ENCODE measurements around the gene GLT8D1.
A peak's percentile ranks its signal among the peaks of the same experiment; 100 is the strongest.

GLT8D1 gene

GRCh38 chr3:52705688-52706686, at the start of gene GLT8D1, which contains the start of gene SPCS1:
Gene GLT8D1 (minus strand): TSS chr3:52705791. CDS start chr3:52700460, 5,331 bp downstream.
Gene SPCS1 (plus strand): TSS chr3:52706106. CDS start chr3:52706247, 141 bp downstream.
- TF ChIP-seq CTCF (conservative IDR thresholded peaks at IDR 0.05; ENCODE audit: control insufficient read depth, insufficient read depth, low read depth, low read length): no peak
- DNase-seq (ENCODE audit: low read depth): peak; percentile 79
- H3K4me3 ChIP-seq (ENCODE audit: control insufficient read depth, low read depth, low read length): peak within 1 kb of the TSS; percentile 97

- no peak for TF ChIP-seq CTCF (conservative IDR thresholded peaks at IDR 0.05; ENCODE audit: control insufficient read depth, insufficient read depth, low read depth, low read length)
- DNase-seq (ENCODE audit: low read depth): no peak
- no peak overlapping the region for H3K4me3 ChIP-seq (ENCODE audit: control insufficient read depth, low read depth, low read length)
These were observed 48.8 kb upstream of the GLT8D1 start for GRCh38 chr3:52754373-52754772.

- TF ChIP-seq CTCF (conservative IDR thresholded peaks at IDR 0.05; ENCODE audit: control insufficient read depth, insufficient read depth, low read depth, low read length): no peak
- no peak for DNase-seq (ENCODE audit: low read depth)
- no peak overlapping the region for H3K4me3 ChIP-seq (ENCODE audit: control insufficient read depth, low read depth, low read length)
These were observed 46.6 kb upstream of the GLT8D1 start for GRCh38 chr3:52752045-52752660.

GRCh38 chr3:52743721-52744120, 38.1 kb upstream of the GLT8D1 start:
- no peak for TF ChIP-seq CTCF (conservative IDR thresholded peaks at IDR 0.05; ENCODE audit: control insufficient read depth, insufficient read depth, low read depth, low read length)

GRCh38 chr3:52743152-52743551, 37.6 kb upstream of the GLT8D1 start:
- TF ChIP-seq CTCF (conservative IDR thresholded peaks at IDR 0.05; ENCODE audit: control insufficient read depth, insufficient read depth, low read depth, low read length): no peak
- no peak for DNase-seq (ENCODE audit: low read depth)
- no peak overlapping the region for H3K4me3 ChIP-seq (ENCODE audit: control insufficient read depth, low read depth, low read length)

More at GRCh38 chr3:52743721-52744120, 38.1 kb upstream of the GLT8D1 start:
- no peak overlapping the region for H3K4me3 ChIP-seq (ENCODE audit: control insufficient read depth, low read depth, low read length)
- no peak for DNase-seq (ENCODE audit: low read depth)

- no peak overlapping the region for H3K4me3 ChIP-seq (ENCODE audit: control insufficient read depth, low read depth, low read length)
- TF ChIP-seq CTCF (conservative IDR thresholded peaks at IDR 0.05; ENCODE audit: control insufficient read depth, insufficient read depth, low read depth, low read length): peak; percentile 65
- peak; percentile 49 for DNase-seq (ENCODE audit: low read depth)
These were observed 36.9 kb upstream of the GLT8D1 start for GRCh38 chr3:52742418-52743041.

Measured in fibroblast of mammary gland (primary cell).